GM19351 (cell line): ENCODE measurements around the gene CCDC191.
A peak's percentile ranks its signal among the peaks of the same experiment; 100 is the strongest.

Experiments
- ATAC-seq: cut with Tn5 transposase; IDR thresholded peaks from one replicate; pipeline ENCODE4 v1.9.1; 2021; ENCODE audit warnings: mild to moderate bottlenecking, moderate library complexity; ENCODE audit not compliant: unreplicated experiment

CCDC191 gene

GRCh38 chr3:113977822-113978221, 78.5 kb downstream of the CCDC191 start:
- no peak for ATAC-seq

- no peak for ATAC-seq
Observed at GRCh38 chr3:113968986-113969385, 87.3 kb downstream of the CCDC191 start.

GRCh38 chr3:113966172-113966571, 90.2 kb downstream of the CCDC191 start:
- no peak for ATAC-seq

DNA sequence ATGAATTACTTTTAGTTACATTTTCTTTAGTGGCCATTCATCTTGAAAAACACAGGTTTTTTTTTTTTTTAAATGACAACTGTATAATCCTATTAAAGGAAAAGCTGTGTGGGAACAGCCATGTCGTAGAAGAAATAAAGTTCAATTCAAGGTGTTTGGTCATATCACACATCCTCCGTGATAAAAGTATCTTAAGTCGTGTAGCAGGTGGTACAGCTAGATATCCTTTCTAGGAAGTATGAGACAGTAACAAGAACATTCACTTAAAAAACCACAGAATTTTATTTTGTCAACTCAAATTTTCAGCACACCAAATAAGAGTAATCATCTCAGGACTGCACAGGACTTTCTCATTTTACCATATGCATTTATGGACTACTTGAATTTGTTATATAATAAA, 92.4 kb downstream of the CCDC191 start:
- ATAC-seq = no peak

- no peak for ATAC-seq
Observed at GRCh38 chr3:113954091-113954685, 102.1 kb downstream of the CCDC191 start.

DNA sequence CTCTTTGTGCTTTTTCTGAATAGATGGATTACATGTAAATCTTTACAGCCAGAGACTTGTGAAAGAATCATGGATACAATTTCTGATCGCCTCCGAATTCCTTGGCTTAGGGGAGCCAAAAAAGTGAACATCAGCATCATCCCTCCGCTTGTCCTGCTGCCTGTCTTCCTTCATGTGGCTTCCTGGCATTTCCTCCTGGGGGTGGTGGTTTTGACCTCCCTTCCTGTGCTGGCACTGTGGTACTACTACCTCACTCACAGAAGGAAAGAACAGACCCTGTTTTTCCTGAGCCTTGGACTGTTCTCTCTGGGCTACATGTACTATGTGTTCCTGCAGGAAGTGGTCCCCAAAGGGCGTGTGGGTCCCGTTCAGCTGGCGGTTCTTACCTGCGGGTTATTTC, 102.6 kb downstream of the CCDC191 start:
- ATAC-seq = no peak

DNA sequence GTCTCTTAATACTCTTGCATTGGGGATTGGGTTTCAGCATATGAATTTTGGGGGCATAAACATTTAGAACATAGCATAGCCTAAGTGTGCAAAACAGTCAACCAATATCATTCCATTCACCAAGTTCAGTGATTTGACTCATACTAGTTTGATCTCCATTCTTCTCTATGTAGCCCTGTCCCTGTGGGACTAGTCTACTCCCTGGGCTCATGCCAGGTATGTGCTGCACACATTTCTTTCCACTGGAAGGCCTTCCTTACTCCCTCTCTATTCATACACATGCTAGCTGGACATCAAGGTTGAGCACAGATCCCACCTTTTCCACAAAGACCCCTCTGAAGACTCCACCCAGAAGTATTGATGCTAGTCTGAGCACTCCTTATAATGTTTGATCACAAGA, 103.4 kb downstream of the CCDC191 start:
- no peak for ATAC-seq

- ATAC-seq = peak; percentile 51
Observed at GRCh38 chr3:113948015-113948917, 108.1 kb downstream of the CCDC191 start.

GRCh38 chr3:113947372-113948014, 108.8 kb downstream of the CCDC191 start, which contains the start of gene ZDHHC23:
ZDHHC23 (plus strand) TSS chr3:113948013; CDS start chr3:113948803, 790 bp downstream.
- ATAC-seq = peak; percentile 61

DNA sequence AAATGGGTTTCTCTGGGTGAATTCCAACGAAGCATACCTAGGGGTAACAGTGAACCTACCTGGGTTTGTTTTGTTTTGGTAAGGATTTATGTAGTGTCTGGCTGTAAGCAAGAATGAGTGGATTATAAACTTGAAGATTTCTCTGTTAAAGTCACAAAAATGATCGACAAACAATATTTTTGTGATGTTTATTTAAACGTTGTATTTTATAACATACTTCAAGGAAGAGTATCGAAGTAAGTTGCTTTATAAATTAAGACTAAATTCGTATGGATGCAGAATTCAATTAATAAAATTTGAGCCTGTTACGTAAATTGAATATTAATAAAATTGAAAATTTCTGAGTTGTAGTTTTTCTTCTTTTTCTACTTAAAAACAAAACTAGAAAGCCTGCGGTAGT, 109.5 kb downstream of the CCDC191 start:
- no peak for ATAC-seq

DNA sequence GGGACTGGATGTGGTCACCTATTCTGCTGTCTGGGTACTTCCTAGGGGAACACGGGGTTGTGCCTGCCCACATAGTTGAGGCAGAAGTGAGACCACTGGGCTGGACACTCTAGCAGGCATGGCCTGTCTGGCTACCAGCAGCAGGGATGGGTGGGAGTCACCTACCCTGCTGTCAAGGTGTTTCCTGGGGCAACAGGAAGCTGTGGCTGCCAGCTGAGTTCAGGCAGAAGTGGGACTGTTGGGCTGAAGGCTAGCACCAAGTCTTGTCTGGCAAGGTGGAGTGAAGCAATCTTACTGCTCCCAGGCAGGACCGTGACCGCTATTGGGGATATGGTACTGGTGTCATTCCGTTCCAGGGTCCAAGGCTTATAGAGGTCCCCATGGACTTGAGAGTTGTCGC, 128.8 kb downstream of the CCDC191 start:
- no peak for ATAC-seq

DNA sequence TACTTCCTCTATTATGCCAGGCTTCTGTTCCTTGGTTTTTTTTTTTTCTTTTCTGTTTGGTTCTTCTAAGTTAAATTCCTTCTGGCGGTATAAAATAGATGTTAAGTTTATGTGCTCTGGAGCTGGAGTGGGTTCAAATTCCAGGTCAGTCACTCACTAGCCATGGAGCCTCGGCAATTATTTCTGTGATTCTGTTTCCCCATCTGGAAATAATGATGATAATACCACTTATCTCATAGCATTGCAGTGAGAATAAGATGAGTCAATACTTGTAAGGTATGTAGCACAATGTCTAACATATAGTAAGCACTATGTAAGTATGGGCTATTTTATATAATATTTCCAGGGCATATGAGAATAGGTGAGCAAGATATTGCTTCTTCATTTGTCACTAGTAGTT, 141.7 kb downstream of the CCDC191 start:
- ATAC-seq = no peak
